Transverse colon (tissue), 4 donors: ENCODE measurements around the gene CPHXL. TPM values are rescaled to one million over a fixed set of nuclear protein-coding genes. Genes with fewer than 3 reads are reported as not detected.

ENCODE experiments used
- DNase-seq: peaks from one replicate; pipeline ENCODE4 v3.0.0-alpha.2; 2019
- H3K27ac ChIP-seq, 4 donors: fragments of 200-600 bp; sonication (generic); 2 replicates each; pipeline ENCODE4 v1.5.1; 2016 to 2018; ENCODE audit warnings: inconsistent platforms in 4 of 4
- H3K27me3 ChIP-seq: fragments of 200-600 bp; sonication (generic); 2 replicates; pipeline ENCODE4 v1.5.1; 2017; ENCODE audit warnings: inconsistent platforms
- H3K36me3 ChIP-seq, 4 donors: fragments of 200-600 bp; sonication (generic); 2 replicates each; pipeline ENCODE4 v1.5.1; 2017 to 2019; ENCODE audit warnings: inconsistent platforms in 4 of 4
- H3K4me1 ChIP-seq, 4 donors: fragments of 200-600 bp; sonication (generic); 2 replicates each; pipeline ENCODE4 v1.5.1; 2017 to 2020; ENCODE audit warnings: inconsistent platforms in 4 of 4
- H3K4me3 ChIP-seq, 4 donors: fragments of 200-600 bp; sonication (generic); 1 replicate in 1 of 4; 2 replicates in 3 of 4; pipeline versions ENCODE4 v1.5.1 to v1.6.1; 2017 to 2019; ENCODE audit warnings: inconsistent platforms in 4 of 4
- H3K9me3 ChIP-seq, 2 donors: fragments of 200-600 bp; sonication (generic); 2 replicates each; pipeline ENCODE4 v1.5.1; 2017 to 2019; ENCODE audit warnings: inconsistent platforms in 2 of 2
- EP300 ChIP-seq: sonication (generic); formaldehyde crosslinking; IDR thresholded peaks from one replicate; pipeline ENCODE4 v1.6.1; 2017; ENCODE audit warnings: antibody characterized with exemption, low read depth
- POLR2A ChIP-seq: fragments of 450-650 bp; IDR thresholded peaks from one replicate; pipeline ENCODE4 v1.6.1; 2016; ENCODE audit warnings: antibody characterized with exemption, mild to moderate bottlenecking, moderate library complexity
- POLR2AphosphoS5 ChIP-seq, 3 donors: sonication (generic); formaldehyde crosslinking; IDR thresholded peaks; one replicate each; pipeline ENCODE4 v1.6.1; 2016; ENCODE audit warnings: antibody characterized with exemption in 3 of 3
- WGBS, 2 donors: methylation state at CpG; one replicate each; pipeline ENCODE4 v1.1.5; 2018; ENCODE audit warnings: low coverage in 1 of 2; 5-methylcytosine and 5-hydroxymethylcytosine counted together
- in situ Hi-C, 4 donors: fragments of 200-750 bp; cut with MboI; loops; one replicate each; pipeline versions ENCODE4 v1.15.0 to v1.15.1; 2017; ENCODE audit warnings: low sequenced_read_pairs in 3 of 4, low pct_ligation_motif_present in 1 of 4, low pct_unique_long_range_greater_than_20kb in 1 of 4
- intact Hi-C: fragments of 100-400 bp; cut with DNase I; formaldehyde crosslinking; loops from one replicate; pipeline ENCODE4 v1.15.1; 2023; ENCODE audit warnings: low total_unique reads
- total RNA-seq, 4 donors: library from RNA; depleted of rRNA; stranded (reverse); fragments of >200 nt; gene quantifications; one replicate each; pipeline ENCODE4 v1.1.0, GENCODE V29; 2016
- TF ChIP-seq, protein P1 (sequence below), 5 experiments: fragments of 200-600 bp in 3 of 5; fragments of 450-650 bp in 2 of 5; sonication (generic) in 3 of 5; IDR thresholded peaks; 1 replicate in 2 of 5; 2 replicates in 3 of 5; pipeline ENCODE4 v1.5.1; 2016 to 2017; ENCODE audit warnings: antibody characterized with exemption in 5 of 5, inconsistent platforms in 3 of 5, mild to moderate bottlenecking in 2 of 5, moderate library complexity in 1 of 5

The CPHXL gene
- total RNA-seq, 4 donors from 2014 or later, result not detected

DNA sequence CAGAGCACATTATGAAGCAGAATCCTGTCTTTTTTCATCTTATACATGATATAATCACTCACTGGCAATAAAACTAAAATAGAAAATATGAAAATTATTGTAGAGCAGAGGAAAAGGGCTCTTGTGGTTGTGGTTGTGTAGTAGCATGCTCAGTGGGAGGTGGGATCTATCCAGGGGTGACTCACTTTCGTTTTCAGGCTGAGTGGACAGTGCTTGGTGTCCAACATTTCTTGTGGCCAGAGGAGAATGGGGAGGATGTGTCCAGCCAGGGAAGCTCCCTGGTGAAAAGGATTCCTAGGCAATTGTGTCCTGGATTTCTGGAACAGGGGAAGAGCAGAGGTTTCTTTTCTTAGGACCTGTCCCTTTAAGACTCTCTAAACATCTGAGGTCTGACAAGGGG lies 31.9 kb upstream of the CPHXL start:
- Histone ChIP-seq H3K9me3 (no peaks in the 10 kb centered on the region), H3K27me3 (no peaks in the 10 kb centered on the region), H3K27ac (no peak overlapping the region), H3K4me3 (no peak overlapping the region), H3K36me3 (no peaks in the 10 kb centered on the region), H3K4me1 (peaks cover 0 to 8% (median 3%) of the 10 kb centered on the region in 4 donors)
- TF ChIP-seq POLR2AphosphoS5 (IDR thresholded peaks at IDR 0.05) (no peak), POLR2A (no peak), EP300 (no peak)
- TF ChIP-seq, protein P1, sequence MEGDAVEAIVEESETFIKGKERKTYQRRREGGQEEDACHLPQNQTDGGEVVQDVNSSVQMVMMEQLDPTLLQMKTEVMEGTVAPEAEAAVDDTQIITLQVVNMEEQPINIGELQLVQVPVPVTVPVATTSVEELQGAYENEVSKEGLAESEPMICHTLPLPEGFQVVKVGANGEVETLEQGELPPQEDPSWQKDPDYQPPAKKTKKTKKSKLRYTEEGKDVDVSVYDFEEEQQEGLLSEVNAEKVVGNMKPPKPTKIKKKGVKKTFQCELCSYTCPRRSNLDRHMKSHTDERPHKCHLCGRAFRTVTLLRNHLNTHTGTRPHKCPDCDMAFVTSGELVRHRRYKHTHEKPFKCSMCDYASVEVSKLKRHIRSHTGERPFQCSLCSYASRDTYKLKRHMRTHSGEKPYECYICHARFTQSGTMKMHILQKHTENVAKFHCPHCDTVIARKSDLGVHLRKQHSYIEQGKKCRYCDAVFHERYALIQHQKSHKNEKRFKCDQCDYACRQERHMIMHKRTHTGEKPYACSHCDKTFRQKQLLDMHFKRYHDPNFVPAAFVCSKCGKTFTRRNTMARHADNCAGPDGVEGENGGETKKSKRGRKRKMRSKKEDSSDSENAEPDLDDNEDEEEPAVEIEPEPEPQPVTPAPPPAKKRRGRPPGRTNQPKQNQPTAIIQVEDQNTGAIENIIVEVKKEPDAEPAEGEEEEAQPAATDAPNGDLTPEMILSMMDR (IDR thresholded peaks at IDR 0.05), result no peak
- in situ Hi-C loops (loop anchor here (25.0 kb wide), 4 partner anchors 96 to 571 kb away; partner anchors contain the start of genes CHST6 (in 3 of the 4), CTRB1 (in 1 of the 4) and CTRB2 (in 1 of the 4)), intact Hi-C loops (no loop called here)
- no peak for DNase-seq
- 29 to 42% methylated on average over 1 of the region's 1 CpG for whole genome bisulfite sequencing, 2 donors

DNA sequence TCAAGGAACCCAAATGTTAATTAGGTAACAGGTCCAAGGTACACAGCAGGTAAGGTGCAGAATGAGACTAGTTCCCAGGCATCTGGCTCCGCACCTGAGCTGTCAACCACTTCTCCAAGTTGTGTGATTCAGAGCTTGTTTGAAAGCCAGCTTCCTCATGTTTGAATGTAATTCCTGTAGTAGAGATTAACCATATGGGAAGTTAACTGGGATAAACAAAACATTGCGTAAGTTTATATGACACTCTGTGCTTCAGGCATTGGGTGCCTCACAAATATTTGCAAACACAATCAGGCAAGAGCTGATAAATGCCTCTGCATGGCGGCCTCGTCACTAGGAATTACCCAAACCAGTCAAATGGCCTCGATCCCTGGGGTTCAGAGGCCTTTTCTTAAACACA lies 27.9 kb upstream of the CPHXL start:
- H3K4me3 ChIP-seq, result no peak overlapping the region
- H3K27me3 ChIP-seq, result no peaks in the 10 kb centered on the region
- peak; percentile 46 for DNase-seq
- intact Hi-C loops (no loop called here), in situ Hi-C loops (loop anchor here (25.0 kb wide), 4 partner anchors 92 to 567 kb away; partner anchors contain the start of genes CHST6 (in 3 of the 4), CTRB1 (in 1 of the 4) and CTRB2 (in 1 of the 4))
- WGBS, 2 donors, result 31% methylated on average over 5 of the region's 5 CpGs; no CpG with 5 or more reads in 1 of the 2 donors
- peak overlapping the region in 1 of 4 donors; percentile 34 for H3K27ac ChIP-seq
- no peak for TF ChIP-seq POLR2A
- peak in 2 of 3 donors; percentile 14 to 44 for TF ChIP-seq POLR2AphosphoS5 (IDR thresholded peaks at IDR 0.05)
- H3K9me3 ChIP-seq, result no peaks in the 10 kb centered on the region
- peaks cover 0 to 21% (median 6%) of the 10 kb centered on the region in 4 donors for H3K4me1 ChIP-seq
- no peaks in the 10 kb centered on the region for H3K36me3 ChIP-seq

- H3K4me3 ChIP-seq, result no peak overlapping the region
- no peaks in the 10 kb centered on the region for H3K36me3 ChIP-seq
- H3K4me1 ChIP-seq, result peaks cover 0 to 21% (median 6%) of the 10 kb centered on the region in 4 donors
- intact Hi-C loops, result no loop called here
- TF ChIP-seq, protein P1 (IDR thresholded peaks at IDR 0.05), result no peak
- no peak for TF ChIP-seq EP300
- no peaks in the 10 kb centered on the region for H3K9me3 ChIP-seq
- WGBS, 2 donors, result 36 to 38% methylated on average over 2 to 3 of the region's 3 CpGs
- no peak for DNase-seq
- no peaks in the 10 kb centered on the region for H3K27me3 ChIP-seq
- in situ Hi-C loops, result loop anchor here (25.0 kb wide), 4 partner anchors 88 to 563 kb away; partner anchors contain the start of genes CHST6 (in 3 of the 4), CTRB1 (in 1 of the 4) and CTRB2 (in 1 of the 4)
- no peak overlapping the region for H3K27ac ChIP-seq
Observed at GRCh38 chr16:75750528-75750927, 24.2 kb upstream of the CPHXL start.

GRCh38 chr16:75746359-75746758 lies 20.1 kb upstream of the CPHXL start:
- in situ Hi-C loops, result no loop called here
- H3K27me3 ChIP-seq, result no peaks in the 10 kb centered on the region
- intact Hi-C loops, result no loop called here
- no peak for DNase-seq
- no peak overlapping the region for H3K4me3 ChIP-seq
- peaks cover 6 to 9% of the 10 kb centered on the region in 2 donors for H3K9me3 ChIP-seq
- TF ChIP-seq, protein P1 (IDR thresholded peaks at IDR 0.05), result no peak
- TF ChIP-seq EP300 (no peak), POLR2AphosphoS5 (IDR thresholded peaks at IDR 0.05) (no peak), POLR2A (no peak)
- peaks cover 0 to 13% (median 3%) of the 10 kb centered on the region in 4 donors for H3K4me1 ChIP-seq
- WGBS, 2 donors, result 77 to 88% methylated on average over 2 to 3 of the region's 3 CpGs
- no peak overlapping the region for H3K27ac ChIP-seq
- no peaks in the 10 kb centered on the region for H3K36me3 ChIP-seq

DNA sequence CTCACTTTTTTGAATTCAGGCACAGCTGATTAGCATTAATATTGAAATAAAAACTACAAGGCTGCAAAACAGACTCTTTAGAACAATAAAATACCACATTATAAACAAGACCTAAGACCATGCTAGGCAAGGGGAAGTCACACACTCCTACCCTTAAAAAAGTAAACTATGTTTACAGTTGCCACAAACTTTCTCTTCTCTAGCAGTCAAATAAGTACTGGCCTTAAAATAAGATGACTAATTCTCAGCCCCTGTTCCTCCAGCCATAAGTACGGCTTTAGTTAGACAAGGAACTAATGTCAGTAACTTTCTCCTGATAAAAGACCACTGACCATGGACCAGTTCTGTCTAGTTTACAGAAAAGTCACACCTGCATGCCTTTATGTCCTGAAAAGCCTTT lies 19.5 kb upstream of the CPHXL start:
- no peak for TF ChIP-seq POLR2AphosphoS5 (IDR thresholded peaks at IDR 0.05)
- no peak for TF ChIP-seq POLR2A
- no peak for TF ChIP-seq EP300
- TF ChIP-seq, protein P1 (IDR thresholded peaks at IDR 0.05), result no peak
- Histone ChIP-seq H3K4me1 (peaks cover 0 to 10% (median 3%) of the 10 kb centered on the region in 4 donors), H3K27ac (no peak overlapping the region), H3K9me3 (peaks cover 6 to 9% of the 10 kb centered on the region in 2 donors), H3K27me3 (no peaks in the 10 kb centered on the region), H3K4me3 (no peak overlapping the region), H3K36me3 (no peaks in the 10 kb centered on the region)
- intact Hi-C loops (no loop called here), in situ Hi-C loops (no loop called here)
- WGBS, 2 donors, result 50 to 81% methylated on average over 1 of the region's 1 CpG
- DNase-seq, result no peak
